Kidney (tissue), 14 donors: Measurements from ENCODE around the gene IGF2BP3. TPM values are rescaled to one million over a fixed set of nuclear protein-coding genes. Genes with fewer than 3 reads are reported as not detected.

Source experiments
- DNase-seq, 5 donors: peaks; one replicate each; pipeline ENCODE4 v3.0.0-alpha.2; 2013 to 2020
- FAIRE-seq: peaks from 2 replicates; lab custom pipeline; 2012; peaks lifted over from hg19 to GRCh38; lab: Jason Lieb, UNC
- H3K27ac ChIP-seq, 2 donors: one replicate each; pipeline ENCODE4 v1.7.0; 2013; ENCODE audit warnings: low read depth in 2 of 2, low read length in 2 of 2, inconsistent platforms in 1 of 2
- H3K27me3 ChIP-seq: one replicate; pipeline ENCODE4 v1.7.1; 2013; ENCODE audit warnings: low read length, inconsistent platforms; ENCODE audit not compliant: control insufficient read depth, insufficient read depth
- H3K36me3 ChIP-seq, 3 donors: one replicate each; pipeline versions ENCODE4 v1.7.0 to v1.7.1; 2013; ENCODE audit warnings: low read length in 3 of 3, control low read depth in 1 of 3, inconsistent platforms in 1 of 3; ENCODE audit not compliant: insufficient read depth in 3 of 3, control insufficient read depth in 2 of 3
- H3K4me1 ChIP-seq, 3 donors: one replicate each; pipeline versions ENCODE4 v1.7.0 to v1.7.1; 2013; ENCODE audit warnings: low read length in 3 of 3, inconsistent platforms in 1 of 3, low read depth in 1 of 3; ENCODE audit not compliant: control insufficient read depth in 2 of 3, insufficient read depth in 2 of 3
- H3K4me3 ChIP-seq, 3 donors: one replicate each; pipeline versions ENCODE4 v1.7.0 to v1.8.1; 2013; ENCODE audit warnings: low read length in 3 of 3, control low read depth in 1 of 3, inconsistent platforms in 1 of 3
- H3K9ac ChIP-seq, 3 donors: one replicate each; pipeline versions ENCODE4 v1.7.0 to v1.7.1; 2013; ENCODE audit warnings: low read length in 3 of 3, control low read depth in 1 of 3, inconsistent platforms in 1 of 3
- H3K9me3 ChIP-seq, 3 donors: one replicate each; pipeline versions ENCODE4 v1.7.0 to v1.7.1; 2013; ENCODE audit warnings: low read length in 3 of 3, control low read depth in 1 of 3, inconsistent platforms in 1 of 3; ENCODE audit not compliant: control insufficient read depth in 2 of 3, insufficient read depth in 1 of 3
- intact Hi-C: fragments of 100-400 bp; cut with DNase I; formaldehyde crosslinking; loops from one replicate; pipeline ENCODE4 v1.11.1; 2022
- polyA plus RNA-seq: library from polyadenylated mRNA; stranded (reverse); fragments of 350-450 nt; fragmentation: Illumina TruSeq; extraction: RNeasy Lipid Tissue Mini Kit (QIAGEN cat#74804); gene quantifications from one replicate; pipeline ENCODE4 v1.2.3, GENCODE V29; 2014; ENCODE audit warnings: low read depth, low replicate concordance; ENCODE audit not compliant: insufficient read depth
- total RNA-seq: library from RNA; stranded (reverse); fragmentation: NEBNext Ultra II Directional; extraction: Animal tissue kit (Norgen Biotek cat#: 25700); gene quantifications from one replicate; pipeline ENCODE4 v1.2.1, GENCODE V29; 2021
- TF ChIP-seq, protein P1 (sequence below): IDR thresholded peaks from 3 replicates; pipeline ENCODE4 v1.5.1; 2012; ENCODE audit warnings: mild to moderate bottlenecking, moderate library complexity, borderline replicate concordance; ENCODE audit not compliant: insufficient read depth; ENCODE audit errors: extremely low read depth
- donor health status: control.
- donor health status: control.
- donor health status: control.
- donor health status: control.
- donor health status: control.
- donor health status: DM: yes; HTN: yes; CAD: no.
- donor health status: Normal renal cell carcinoma (clear cell type).

Gene IGF2BP3
- total and polyA plus RNA-seq, 2 donors from 2014 or later = 0.85 TPM; not detected in 1

DNA sequence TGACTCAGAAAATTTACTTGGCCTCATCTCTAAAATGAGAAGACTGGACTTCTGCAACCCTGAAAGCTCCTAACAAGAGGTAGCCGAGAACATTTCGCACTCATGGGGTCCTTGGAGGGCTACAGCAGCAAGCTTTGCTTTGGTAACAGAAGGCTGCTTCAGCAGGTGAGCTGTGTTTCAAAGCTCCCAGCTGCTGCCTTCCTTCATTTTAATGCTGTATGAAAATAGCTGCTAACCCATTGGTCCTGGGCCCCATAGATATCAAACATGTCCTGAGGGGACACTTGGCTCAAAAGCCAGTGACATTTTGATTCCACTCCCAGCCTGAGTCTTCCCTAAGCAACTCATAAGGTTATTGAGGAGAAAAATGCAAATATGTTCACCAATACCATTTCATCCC lies 185.4 kb downstream of the IGF2BP3 start:
- Histone ChIP-seq H3K4me1 (no peaks in the 10 kb centered on the region), H3K27ac (no peak overlapping the region), H3K27me3 (no peaks in the 10 kb centered on the region), H3K9ac (no peak overlapping the region), H3K4me3 (no peak overlapping the region), H3K36me3 (no peaks in the 10 kb centered on the region), H3K9me3 (no peaks in the 10 kb centered on the region)
- intact Hi-C loops = no loop called here
- TF ChIP-seq, protein P1, sequence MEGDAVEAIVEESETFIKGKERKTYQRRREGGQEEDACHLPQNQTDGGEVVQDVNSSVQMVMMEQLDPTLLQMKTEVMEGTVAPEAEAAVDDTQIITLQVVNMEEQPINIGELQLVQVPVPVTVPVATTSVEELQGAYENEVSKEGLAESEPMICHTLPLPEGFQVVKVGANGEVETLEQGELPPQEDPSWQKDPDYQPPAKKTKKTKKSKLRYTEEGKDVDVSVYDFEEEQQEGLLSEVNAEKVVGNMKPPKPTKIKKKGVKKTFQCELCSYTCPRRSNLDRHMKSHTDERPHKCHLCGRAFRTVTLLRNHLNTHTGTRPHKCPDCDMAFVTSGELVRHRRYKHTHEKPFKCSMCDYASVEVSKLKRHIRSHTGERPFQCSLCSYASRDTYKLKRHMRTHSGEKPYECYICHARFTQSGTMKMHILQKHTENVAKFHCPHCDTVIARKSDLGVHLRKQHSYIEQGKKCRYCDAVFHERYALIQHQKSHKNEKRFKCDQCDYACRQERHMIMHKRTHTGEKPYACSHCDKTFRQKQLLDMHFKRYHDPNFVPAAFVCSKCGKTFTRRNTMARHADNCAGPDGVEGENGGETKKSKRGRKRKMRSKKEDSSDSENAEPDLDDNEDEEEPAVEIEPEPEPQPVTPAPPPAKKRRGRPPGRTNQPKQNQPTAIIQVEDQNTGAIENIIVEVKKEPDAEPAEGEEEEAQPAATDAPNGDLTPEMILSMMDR = no peak
- DNase-seq = no peak
- no peak for FAIRE-seq

DNA sequence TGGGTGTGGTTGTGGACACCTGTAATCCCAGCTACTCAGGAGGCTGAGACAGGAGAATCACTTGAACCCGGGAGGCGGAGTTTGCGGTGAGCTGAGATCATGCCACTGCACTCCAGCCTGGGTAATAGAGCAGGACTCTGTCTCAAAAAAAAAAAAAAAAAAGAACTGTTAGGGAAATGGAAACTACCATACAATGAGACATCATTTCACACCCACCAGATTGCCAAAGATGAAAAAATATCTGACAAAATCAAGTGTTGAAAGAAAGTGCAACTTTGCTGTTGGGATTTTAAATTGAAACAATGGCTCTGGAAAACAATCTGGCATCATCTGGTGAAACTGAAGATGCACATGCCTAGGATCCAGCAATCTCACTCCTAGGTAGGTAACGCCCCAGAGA lies 187.2 kb downstream of the IGF2BP3 start:
- intact Hi-C loops = no loop called here
- no peak for FAIRE-seq

DNA sequence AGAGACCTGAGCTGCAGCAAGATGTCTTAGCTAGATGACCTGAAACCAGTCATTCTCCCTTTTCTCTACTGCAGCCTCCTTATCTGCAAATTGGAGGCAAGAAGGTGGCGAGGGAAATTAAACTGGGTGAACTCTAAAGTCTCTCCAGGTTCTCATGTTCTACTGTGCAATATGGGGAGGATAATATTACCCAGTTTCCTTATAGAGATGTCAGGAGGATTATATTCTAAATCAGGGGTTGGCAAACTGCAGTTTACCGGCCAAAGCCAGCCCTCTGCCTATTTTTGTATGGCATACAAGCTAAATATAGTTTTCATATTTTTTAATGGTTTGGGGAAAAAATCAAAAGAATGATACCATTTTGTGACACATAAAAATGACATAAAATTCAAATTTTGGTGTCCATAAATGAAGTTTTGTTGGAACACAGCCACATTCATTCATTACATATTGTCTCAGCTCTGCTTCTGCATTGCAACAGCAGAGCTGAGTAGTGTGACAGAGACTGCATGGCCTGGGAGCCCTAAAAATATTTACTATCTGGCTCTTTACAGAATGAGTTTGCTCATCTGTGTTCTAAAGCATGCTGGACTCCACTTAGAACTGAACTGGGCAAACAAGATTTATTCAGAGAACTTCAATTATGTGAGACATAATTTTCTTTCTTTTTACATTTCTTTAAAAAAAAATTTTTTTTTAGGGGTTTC lies 190.3 kb downstream of the IGF2BP3 start:
- DNase-seq = no peak
- Histone ChIP-seq H3K4me1 (no peaks in the 10 kb centered on the region), H3K9ac (no peak overlapping the region), H3K4me3 (no peak overlapping the region), H3K9me3 (no peaks in the 10 kb centered on the region), H3K36me3 (no peaks in the 10 kb centered on the region), H3K27me3 (no peaks in the 10 kb centered on the region), H3K27ac (no peak overlapping the region)
- TF ChIP-seq, protein P1 = no peak
- no peak for FAIRE-seq
- intact Hi-C loops = no loop called here

More for the DNA sequence above, 187.2 kb downstream of the IGF2BP3 start:
- TF ChIP-seq, protein P1 = no peak
- Histone ChIP-seq H3K9ac (no peak overlapping the region), H3K4me1 (no peaks in the 10 kb centered on the region), H3K9me3 (no peaks in the 10 kb centered on the region), H3K27me3 (no peaks in the 10 kb centered on the region), H3K36me3 (no peaks in the 10 kb centered on the region), H3K4me3 (no peak overlapping the region), H3K27ac (no peak overlapping the region)
- no peak for DNase-seq
